H54 (cell line): ENCODE data around the gene TDP1.

ENCODE experiments used
- DNase-seq: peaks from one replicate; pipeline ENCODE4 v3.0.0; 2011; ENCODE audit warnings: low spot score, mixed read lengths; ENCODE audit not compliant: insufficient read length
- FAIRE-seq: peaks from 3 replicates; lab custom pipeline; 2011; peaks lifted over from hg19 to GRCh38; lab: Jason Lieb, UNC
- POLR2A ChIP-seq: IDR thresholded peaks from 2 replicates; pipeline ENCODE4 v1.6.1; 2011; ENCODE audit warnings: low read depth, mild to moderate bottlenecking, low read length

Gene TDP1

GRCh38 chr14:89955745-89956660 is at the start of gene TDP1:
Gene TDP1, plus strand, starts transcription at chr14:89955927. Its CDS starts 7,188 bp downstream, at chr14:89963115.
- peak; percentile 91 for TF ChIP-seq POLR2A
- FAIRE-seq (peak; percentile 86), DNase-seq (peak; percentile 97)

DNA sequence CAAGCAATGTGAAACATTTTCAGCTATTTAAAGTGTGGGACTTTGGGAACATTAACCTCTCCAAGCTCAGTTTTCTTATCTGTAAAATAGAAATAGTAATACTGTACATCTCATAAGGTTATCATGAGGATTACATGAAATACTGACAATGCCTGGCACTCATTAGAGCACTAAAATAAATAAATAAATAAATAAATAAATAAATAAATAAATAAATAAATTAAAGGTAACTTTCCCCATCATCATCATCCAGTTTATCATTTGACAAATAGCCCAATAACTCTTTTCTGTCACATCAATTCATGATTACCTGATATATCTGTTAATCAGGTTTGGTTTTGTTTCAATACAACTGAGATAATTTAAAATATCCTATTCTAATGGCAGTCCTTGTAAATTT is 49.7 kb upstream of the TDP1 start:
- no peak for DNase-seq
- TF ChIP-seq POLR2A, result no peak
- FAIRE-seq, result no peak

DNA sequence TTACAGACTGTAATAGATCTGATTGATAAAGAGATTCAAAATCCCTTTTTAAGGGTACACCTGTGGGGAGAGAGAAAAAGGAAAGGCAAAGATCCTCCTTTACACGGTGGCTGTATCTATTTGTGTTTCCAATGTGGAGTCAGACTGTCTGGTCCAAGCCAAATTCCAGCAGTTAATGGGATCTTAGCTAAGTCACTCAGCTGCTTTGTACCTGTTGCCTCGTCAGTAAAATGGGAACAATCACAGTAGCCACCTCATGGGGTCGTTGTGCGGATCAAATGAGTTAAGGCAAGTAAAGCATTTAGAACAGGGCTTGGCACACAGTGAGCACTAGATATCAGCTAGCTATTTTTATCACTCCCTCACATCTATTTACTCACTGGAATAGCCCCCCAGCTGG is 48.1 kb upstream of the TDP1 start:
- DNase-seq (no peak), FAIRE-seq (no peak)
- TF ChIP-seq POLR2A, result no peak

DNA sequence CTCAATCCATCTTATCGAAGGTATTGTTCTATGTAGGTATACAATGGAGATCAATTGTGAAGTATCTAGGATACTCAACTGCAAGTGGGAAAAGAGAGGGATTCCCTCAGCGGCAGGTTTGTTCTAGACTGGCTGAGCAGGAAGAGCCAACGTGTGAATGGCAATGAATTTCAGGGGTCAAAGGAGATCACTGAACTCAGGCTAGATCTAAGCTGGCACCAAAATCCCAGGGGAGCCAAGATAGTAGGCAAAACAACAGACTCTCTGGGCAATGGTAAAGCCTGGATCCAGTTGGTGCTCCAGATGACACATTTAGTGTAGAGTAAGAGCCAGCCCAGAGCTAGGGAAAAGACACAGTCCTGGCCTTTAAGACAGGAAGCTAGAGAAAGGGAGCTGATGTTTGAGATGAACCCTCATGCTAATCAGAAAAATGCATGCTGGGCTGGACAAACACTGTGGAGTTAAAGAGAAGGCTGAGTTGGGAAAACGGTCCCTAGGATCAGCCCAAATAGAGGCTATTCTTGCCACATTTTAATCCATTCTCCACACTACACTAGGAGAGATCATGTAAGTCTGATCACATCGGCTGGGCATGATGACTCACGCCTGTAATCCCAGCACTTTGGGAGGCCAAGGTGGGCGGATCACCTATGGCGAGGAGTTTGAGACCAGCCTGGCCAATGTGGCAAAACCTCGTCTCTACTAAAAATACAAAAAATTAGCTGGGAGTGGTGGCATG is 46.8 kb upstream of the TDP1 start:
- TF ChIP-seq POLR2A, result no peak
- DNase-seq, result no peak
- FAIRE-seq, result no peak

GRCh38 chr14:89909586-89909985 is 46.1 kb upstream of the TDP1 start:
- no peak for FAIRE-seq
- no peak for TF ChIP-seq POLR2A
- no peak for DNase-seq

DNA sequence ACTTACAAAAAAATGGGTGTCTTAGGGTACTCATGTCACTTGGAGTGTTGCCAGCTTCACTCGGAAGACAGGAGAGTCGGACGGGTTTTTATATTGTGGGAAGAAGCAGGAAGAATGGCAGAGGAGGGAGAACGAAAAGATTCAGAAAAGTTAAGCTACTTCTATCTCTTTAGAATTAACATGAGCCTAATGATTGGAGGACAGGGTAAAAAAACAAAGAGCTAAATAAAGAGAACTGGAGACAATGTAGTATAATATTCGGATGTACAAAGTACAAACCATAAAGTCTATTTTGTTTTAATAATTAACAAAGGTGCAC is 45.1 kb upstream of the TDP1 start:
- FAIRE-seq (no peak), DNase-seq (no peak)
- TF ChIP-seq POLR2A, result no peak

DNA sequence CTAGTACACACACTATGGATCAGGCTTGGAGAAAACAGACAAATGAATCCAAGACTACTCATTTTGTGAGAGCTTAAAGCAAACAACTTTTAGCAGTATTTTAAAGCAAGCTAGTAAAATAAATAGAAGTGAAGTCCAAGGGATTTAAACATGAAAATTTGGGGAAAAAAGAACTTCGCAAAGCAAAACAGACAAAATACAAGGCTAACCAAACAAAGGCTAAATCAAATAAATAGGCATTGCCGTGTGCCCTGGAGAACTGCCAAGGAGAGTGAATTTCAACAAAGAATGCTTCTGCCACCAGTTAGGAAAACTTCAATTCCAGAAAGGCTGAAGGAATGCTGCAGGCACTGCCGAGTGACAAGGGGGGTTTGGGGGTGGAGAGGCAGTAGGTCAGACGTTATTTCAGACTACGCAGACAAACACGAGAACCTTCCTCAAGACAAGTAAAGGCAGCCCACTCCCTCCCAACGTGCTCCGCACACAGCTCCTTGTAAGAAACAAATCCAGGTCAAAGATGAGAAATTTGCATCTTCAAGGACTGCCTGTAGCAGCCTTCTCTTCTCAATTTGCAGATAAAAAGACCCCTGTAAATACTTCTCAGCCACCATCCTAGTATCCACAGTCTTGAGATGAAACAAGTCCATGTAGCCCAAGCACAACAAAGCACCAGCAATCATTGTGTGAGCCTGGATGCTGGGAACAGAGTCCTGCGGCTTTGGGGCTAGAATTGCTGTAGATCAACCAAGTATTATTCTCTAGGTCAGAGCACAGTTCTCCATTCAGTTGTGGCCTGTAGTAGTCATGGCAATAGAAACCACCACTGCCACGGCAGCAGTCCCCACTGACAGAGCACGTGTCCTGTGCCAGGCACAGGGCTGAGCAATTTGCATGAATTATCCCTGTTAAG is 44.5 kb upstream of the TDP1 start:
- DNase-seq, result no peak
- TF ChIP-seq POLR2A, result no peak
- FAIRE-seq, result no peak

- FAIRE-seq (no peak), DNase-seq (no peak)
- no peak for TF ChIP-seq POLR2A
Observed at GRCh38 chr14:89912221-89912620, 43.5 kb upstream of the TDP1 start.

DNA sequence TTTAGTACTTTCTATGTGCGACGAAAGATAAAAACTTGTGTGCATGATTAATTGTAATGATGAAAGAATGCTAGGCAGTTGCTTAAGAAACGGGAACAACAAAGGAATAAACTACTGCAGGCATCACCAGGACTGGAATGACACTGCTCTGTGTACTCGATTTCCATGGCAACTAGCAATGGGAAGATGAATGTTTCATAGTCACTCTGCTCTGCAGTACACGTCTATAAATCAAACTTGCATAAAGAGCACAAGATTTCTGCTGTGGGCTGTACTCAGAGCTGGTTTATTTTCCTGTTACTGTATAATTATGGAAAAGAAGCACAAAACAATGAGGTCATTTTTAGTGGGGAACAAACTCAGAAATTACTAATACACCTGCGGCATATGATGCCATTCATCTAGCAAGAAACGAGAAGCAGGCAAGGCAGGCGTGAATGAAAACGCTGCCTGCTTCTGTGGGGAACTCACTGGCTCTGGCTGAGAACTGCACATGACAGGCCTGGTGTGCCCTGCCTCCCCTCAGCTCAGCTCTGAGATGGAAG is 43.0 kb upstream of the TDP1 start:
- FAIRE-seq (no peak), DNase-seq (peak; percentile 35)

GRCh38 chr14:89915114-89915878 is 40.4 kb upstream of the TDP1 start:
- TF ChIP-seq POLR2A, result no peak
- DNase-seq (no peak), FAIRE-seq (no peak)

More for the DNA sequence above, 43.0 kb upstream of the TDP1 start:
- no peak for TF ChIP-seq POLR2A

DNA sequence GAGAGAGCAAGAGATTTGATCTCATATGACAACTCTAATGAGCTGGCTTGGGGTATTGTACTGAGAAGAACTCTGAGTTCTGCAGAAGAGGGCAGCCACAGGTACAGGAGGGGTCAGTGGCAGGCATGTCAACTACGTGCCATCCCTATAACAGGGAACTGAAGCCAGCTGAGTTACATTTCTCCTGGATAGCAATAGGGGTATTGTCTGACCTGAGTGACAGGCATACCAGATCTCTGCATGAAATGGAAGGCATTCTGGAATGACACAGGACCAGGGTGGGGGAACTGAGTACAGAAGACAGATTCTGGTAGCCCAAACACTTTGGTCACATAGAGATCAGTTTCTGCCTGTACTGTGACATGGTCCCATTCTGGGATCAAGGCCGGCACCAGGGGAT is 37.0 kb upstream of the TDP1 start:
- FAIRE-seq (no peak), DNase-seq (no peak)
- no peak for TF ChIP-seq POLR2A

DNA sequence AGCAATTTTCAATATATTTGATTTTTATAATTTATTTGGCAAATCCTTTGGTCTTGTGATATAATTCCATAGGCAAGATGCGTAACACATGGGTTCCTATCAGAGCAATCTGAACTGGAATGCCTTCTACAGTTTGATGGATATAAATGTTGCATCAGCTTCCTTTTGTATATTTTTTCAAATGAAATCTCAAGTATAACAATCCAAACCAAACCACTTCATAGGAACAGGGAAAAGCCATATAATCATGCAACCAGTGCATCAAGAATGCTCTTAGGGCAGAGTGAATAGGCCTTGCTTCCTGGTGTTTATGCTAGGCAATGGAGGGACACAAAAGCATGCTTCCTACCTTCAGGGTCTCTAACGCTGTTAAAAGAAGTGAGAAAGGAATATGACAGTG is 35.7 kb upstream of the TDP1 start:
- no peak for FAIRE-seq
- TF ChIP-seq POLR2A, result no peak
- DNase-seq, result no peak

DNA sequence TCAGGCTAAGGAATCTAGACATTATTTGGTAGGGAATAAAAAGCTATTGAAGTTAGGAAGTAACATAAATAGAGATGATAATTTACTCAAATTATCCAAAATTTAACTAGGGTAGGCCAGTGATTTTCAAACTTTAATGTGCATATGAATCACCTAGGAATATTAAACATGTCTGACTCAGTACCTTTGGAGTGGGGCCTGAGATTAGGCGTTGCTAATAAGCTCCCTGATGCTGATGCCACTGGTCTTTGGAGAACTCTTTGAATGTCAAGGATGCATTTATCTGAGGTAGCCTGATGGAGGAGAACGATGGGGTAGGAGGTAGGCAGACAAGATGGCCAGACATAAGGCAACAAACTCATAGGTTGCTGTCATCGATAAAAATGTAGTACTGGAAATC is 34.4 kb upstream of the TDP1 start:
- no peak for TF ChIP-seq POLR2A
- DNase-seq (no peak), FAIRE-seq (no peak)
